Tibial nerve (tissue), 4 donors: Measurements from ENCODE around the gene EPB41. TPM values are rescaled to one million over a fixed set of nuclear protein-coding genes. Genes with fewer than 3 reads are reported as not detected.
"Not testable (repeated sequence)": the region's sequence is repeated elsewhere in the genome, so short reads cannot be mapped to it uniquely, and the experiment has no call there.

Experiments used
- DNase-seq, 2 donors: peaks; one replicate each; pipeline ENCODE4 v3.0.0-alpha.2; 2019; ENCODE audit warnings: low spot score in 2 of 2
- H3K27ac ChIP-seq, 4 donors: fragments of 200-600 bp; sonication (generic) in 3 of 4; one replicate each; pipeline ENCODE4 v1.5.1; 2017 to 2019; ENCODE audit warnings: mild to moderate bottlenecking in 1 of 4
- H3K27me3 ChIP-seq, 2 donors: fragments of 200-600 bp; sonication (generic) in 1 of 2; one replicate each; pipeline versions ENCODE4 v1.5.1 to v1.6.0; 2017 to 2019
- H3K36me3 ChIP-seq, 3 donors: fragments of 200-600 bp; sonication (generic); one replicate each; pipeline ENCODE4 v1.5.1; 2018 to 2019
- H3K4me1 ChIP-seq, 4 donors: fragments of 200-600 bp; sonication (generic) in 3 of 4; one replicate each; pipeline ENCODE4 v1.5.1; 2017 to 2019
- H3K4me3 ChIP-seq, 4 donors: fragments of 200-600 bp; sonication (generic) in 3 of 4; one replicate each; pipeline ENCODE4 v1.5.1; 2017 to 2019; ENCODE audit warnings: mild to moderate bottlenecking in 1 of 4, moderate library complexity in 1 of 4
- H3K9me3 ChIP-seq, 4 donors: fragments of 200-600 bp; sonication (generic) in 3 of 4; one replicate each; pipeline ENCODE4 v1.5.1; 2017 to 2019
- EP300 ChIP-seq, 2 donors: sonication (generic); formaldehyde crosslinking; IDR thresholded peaks; one replicate each; pipeline ENCODE4 v1.6.1; 2017; ENCODE audit warnings: antibody characterized with exemption in 2 of 2, mild to moderate bottlenecking in 1 of 2
- POLR2A ChIP-seq, 2 donors: fragments of 450-650 bp; IDR thresholded peaks; one replicate each; pipeline ENCODE4 v1.6.1; 2017; ENCODE audit warnings: antibody characterized with exemption in 2 of 2, mild to moderate bottlenecking in 2 of 2, moderate library complexity in 2 of 2
- WGBS, 2 donors: methylation state at CpG; one replicate each; pipeline ENCODE4 v1.1.5; 2018; 5-methylcytosine and 5-hydroxymethylcytosine counted together
- total RNA-seq, 4 donors: library from RNA; depleted of rRNA; stranded (reverse); fragments of >200 nt; gene quantifications; one replicate each; pipeline ENCODE4 v1.1.0, GENCODE V29; 2016
- TF ChIP-seq, protein P1 (sequence below), 5 experiments: fragments of 200-600 bp in 3 of 5; fragments of 450-650 bp in 2 of 5; sonication (generic) in 3 of 5; IDR thresholded peaks; one replicate each; pipeline ENCODE4 v1.5.1; 2016 to 2019; ENCODE audit warnings: antibody characterized with exemption in 5 of 5, mild to moderate bottlenecking in 3 of 5, moderate library complexity in 2 of 5

Gene EPB41
- total RNA-seq, 4 donors from 2014 or later, result 13.9 to 22.1 (median 16.0) TPM

DNA sequence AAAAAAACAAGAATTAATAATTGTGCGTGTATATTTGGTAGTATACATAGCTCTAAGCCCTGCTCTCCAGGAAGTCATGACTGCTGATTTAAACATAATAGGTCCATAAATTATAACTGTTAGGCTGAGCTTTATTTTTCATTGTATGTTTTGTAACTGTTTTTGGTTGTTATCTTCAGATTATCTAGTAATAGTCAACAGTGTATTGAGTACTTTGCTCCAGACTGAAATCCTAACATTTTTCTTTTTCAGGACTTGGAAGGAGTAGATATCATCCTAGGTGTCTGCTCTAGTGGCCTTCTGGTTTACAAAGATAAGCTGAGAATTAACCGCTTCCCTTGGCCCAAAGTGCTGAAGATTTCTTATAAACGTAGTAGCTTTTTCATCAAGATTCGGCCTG lies 118.5 kb downstream of the EPB41 start:
- no peak for DNase-seq
- Histone ChIP-seq H3K36me3 (no peaks in the 10 kb centered on the region), H3K27me3 (no peaks in the 10 kb centered on the region), H3K27ac (no peak overlapping the region), H3K4me3 (no peak overlapping the region), H3K4me1 (no peaks in the 10 kb centered on the region), H3K9me3 (no peaks in the 10 kb centered on the region)
- 89 to 90% methylated on average over 4 of the region's 4 CpGs for WGBS, 2 donors
- TF ChIP-seq POLR2A (IDR thresholded peaks at IDR 0.05) (no peak), EP300 (IDR thresholded peaks at IDR 0.05) (no peak)
- TF ChIP-seq, protein P1, sequence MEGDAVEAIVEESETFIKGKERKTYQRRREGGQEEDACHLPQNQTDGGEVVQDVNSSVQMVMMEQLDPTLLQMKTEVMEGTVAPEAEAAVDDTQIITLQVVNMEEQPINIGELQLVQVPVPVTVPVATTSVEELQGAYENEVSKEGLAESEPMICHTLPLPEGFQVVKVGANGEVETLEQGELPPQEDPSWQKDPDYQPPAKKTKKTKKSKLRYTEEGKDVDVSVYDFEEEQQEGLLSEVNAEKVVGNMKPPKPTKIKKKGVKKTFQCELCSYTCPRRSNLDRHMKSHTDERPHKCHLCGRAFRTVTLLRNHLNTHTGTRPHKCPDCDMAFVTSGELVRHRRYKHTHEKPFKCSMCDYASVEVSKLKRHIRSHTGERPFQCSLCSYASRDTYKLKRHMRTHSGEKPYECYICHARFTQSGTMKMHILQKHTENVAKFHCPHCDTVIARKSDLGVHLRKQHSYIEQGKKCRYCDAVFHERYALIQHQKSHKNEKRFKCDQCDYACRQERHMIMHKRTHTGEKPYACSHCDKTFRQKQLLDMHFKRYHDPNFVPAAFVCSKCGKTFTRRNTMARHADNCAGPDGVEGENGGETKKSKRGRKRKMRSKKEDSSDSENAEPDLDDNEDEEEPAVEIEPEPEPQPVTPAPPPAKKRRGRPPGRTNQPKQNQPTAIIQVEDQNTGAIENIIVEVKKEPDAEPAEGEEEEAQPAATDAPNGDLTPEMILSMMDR (IDR thresholded peaks at IDR 0.05), result no peak

DNA sequence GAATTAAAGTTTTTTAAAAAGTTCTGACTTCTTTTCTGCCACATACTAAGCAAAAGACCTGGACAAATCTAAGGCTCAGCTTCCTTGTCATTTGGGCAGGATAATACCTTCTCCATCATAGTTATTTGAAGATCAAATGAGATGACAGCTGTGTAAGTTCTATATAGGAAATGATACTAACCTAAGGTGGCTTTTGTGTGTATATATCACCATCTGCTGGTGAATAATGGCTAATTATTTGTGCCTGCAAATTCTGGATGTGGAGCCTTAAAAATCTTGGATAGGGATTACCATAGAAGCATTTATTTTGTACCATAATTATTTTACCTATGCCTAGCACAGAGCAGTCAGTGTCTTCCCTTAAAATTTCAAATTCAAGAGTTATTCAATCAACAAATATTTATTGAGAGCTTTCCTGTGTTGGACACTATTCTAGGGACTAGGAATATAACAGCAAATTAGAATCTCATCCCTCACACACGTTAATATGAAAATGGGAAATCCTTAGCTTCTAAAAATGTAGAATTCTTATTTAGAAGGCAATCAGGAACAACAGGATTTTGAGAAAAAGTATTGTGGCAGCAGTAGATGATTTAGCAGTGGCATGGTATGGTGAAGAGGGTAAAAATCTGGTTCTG lies 119.6 kb downstream of the EPB41 start:
- 53 to 66% methylated on average over 1 of the region's 1 CpG for whole genome bisulfite sequencing, 2 donors
- H3K27ac ChIP-seq, result no peak overlapping the region
- H3K4me3 ChIP-seq, result no peak overlapping the region
- DNase-seq, result no peak
- no peaks in the 10 kb centered on the region for H3K9me3 ChIP-seq
- H3K36me3 ChIP-seq, result no peaks in the 10 kb centered on the region
- H3K4me1 ChIP-seq, result no peaks in the 10 kb centered on the region
- no peaks in the 10 kb centered on the region for H3K27me3 ChIP-seq
- no peak for TF ChIP-seq POLR2A (IDR thresholded peaks at IDR 0.05)
- TF ChIP-seq, protein P1 (IDR thresholded peaks at IDR 0.05), result peak; percentile 27 to 78 (median 55)

DNA sequence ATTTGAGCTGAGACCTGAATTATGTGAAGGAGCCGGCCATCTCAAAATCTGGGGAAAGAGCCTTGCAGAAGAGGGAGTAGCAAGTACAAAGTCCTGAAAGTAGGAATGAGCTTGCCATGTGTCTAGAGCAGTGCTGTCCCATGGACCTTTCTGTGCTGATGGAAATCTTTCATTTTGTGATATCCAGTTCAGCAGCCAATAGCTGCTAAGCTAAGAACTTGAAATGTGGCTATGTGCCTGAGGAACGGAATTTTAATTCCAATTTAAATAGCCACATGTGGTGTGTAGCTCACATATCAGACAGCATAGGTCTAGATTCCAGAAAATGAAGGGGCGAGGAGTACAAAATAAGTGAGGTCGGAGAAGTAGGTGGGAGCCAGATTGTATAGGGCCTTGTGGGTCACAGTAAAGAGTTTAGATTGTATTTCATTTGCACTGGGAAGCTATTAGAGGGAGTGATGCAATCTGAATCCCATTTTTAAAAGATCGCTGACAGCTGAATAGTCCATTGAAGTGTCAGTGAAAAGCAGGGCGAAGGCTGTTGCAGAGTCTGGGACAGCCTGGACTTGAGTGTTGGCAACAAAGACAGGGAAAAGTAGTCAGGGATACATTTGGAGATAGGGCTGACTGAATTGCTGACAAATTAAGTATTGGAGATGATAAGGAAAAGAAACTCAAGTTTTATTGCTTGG lies 129.1 kb downstream of the EPB41 start:
- 49 to 62% methylated on average over 6 of the region's 6 CpGs for WGBS, 2 donors

DNA sequence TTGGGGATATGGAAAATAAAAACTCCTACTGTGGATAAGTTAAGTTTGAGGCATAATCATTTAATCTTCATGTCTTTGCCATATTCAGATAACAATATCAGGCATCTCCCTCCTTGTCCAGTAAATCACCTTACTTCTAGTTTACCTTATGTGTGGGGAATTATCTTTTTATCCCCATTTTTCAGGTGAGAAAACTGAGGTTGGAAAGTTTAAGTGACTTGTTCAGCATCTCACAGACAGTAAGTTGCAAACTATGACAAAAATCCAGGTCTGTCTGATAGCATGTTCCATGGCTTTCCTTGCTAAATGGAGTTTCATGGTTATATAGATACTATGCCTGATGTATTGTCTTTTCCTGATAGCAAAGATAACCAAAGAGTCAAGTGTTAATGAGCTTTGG lies 129.6 kb downstream of the EPB41 start:
- Histone ChIP-seq H3K4me1 (no peaks in the 10 kb centered on the region), H3K9me3 (no peaks in the 10 kb centered on the region), H3K36me3 (peaks cover 0 to 8% (median 0%) of the 10 kb centered on the region in 3 donors), H3K27me3 (no peaks in the 10 kb centered on the region), H3K27ac (no peak overlapping the region), H3K4me3 (no peak overlapping the region)
- DNase-seq, result no peak
- no peak for TF ChIP-seq EP300 (IDR thresholded peaks at IDR 0.05)
- TF ChIP-seq, protein P1 (IDR thresholded peaks at IDR 0.05), result no peak
- TF ChIP-seq POLR2A (IDR thresholded peaks at IDR 0.05), result no peak

More for the DNA sequence above, 129.1 kb downstream of the EPB41 start:
- Histone ChIP-seq H3K4me1 (no peaks in the 10 kb centered on the region), H3K27ac (no peak overlapping the region), H3K36me3 (peaks cover 0 to 8% (median 0%) of the 10 kb centered on the region in 3 donors), H3K4me3 (no peak overlapping the region), H3K9me3 (no peaks in the 10 kb centered on the region), H3K27me3 (no peaks in the 10 kb centered on the region)
- no peak for DNase-seq
- TF ChIP-seq POLR2A (IDR thresholded peaks at IDR 0.05) (no peak), EP300 (IDR thresholded peaks at IDR 0.05) (no peak)
- TF ChIP-seq, protein P1 (IDR thresholded peaks at IDR 0.05), result no peak

GRCh38 chr1:29045663-29046062 lies 131.3 kb downstream of the EPB41 start:
- not testable (repeated sequence) for H3K27ac ChIP-seq, H3K27me3 ChIP-seq, DNase-seq, H3K4me1 ChIP-seq, H3K4me3 ChIP-seq, H3K36me3 ChIP-seq, H3K9me3 ChIP-seq
- WGBS, 2 donors, result 95 to 100% methylated on average over 1 of the region's 1 CpG
